T-cell (primary cell): Measurements from ENCODE around the gene CNTNAP2. TPM values are rescaled to one million over a fixed set of nuclear protein-coding genes. Genes with fewer than 3 reads are reported as not detected.

Experiments used
- ATAC-seq, 4 experiments: fragments of 200-7000 bp in 3 of 4; fragments of 150-1000 bp in 1 of 4; cut with Tn5 transposase; replicated peaks in 1 of 4; 1 replicate in 3 of 4; 2 replicates in 1 of 4; pipeline ENCODE4 v1.10.0; 2021; ENCODE audit warnings: moderate library complexity in 3 of 4, mild to moderate bottlenecking in 2 of 4, moderate number of reproducible peaks in 1 of 4
- CTCF ChIA-PET, 2 donors: fragments of 300-600 bp; sonication (Branson Sonifier 250); formaldehyde crosslinking; loops; one replicate each; lab custom pipeline; 2022; ENCODE audit warnings: antibody characterized with exemption in 2 of 2; lab: Charles Lee
- POLR2A ChIA-PET, 2 donors: fragments of 300-600 bp; sonication (Branson Sonifier 250); formaldehyde crosslinking; loops; one replicate each; lab custom pipeline; 2022; ENCODE audit warnings: antibody characterized with exemption in 2 of 2; lab: Charles Lee
- DNase-seq, 35 experiments: peaks; one replicate each; pipeline versions ENCODE4 v3.0.0 to v3.0.0-alpha.2; 2013 to 2023
- H3K27ac ChIP-seq: one replicate; pipeline ENCODE4 v1.5.1; 2013; ENCODE audit warnings: low read length
- H3K27me3 ChIP-seq, 2 experiments: replicated peaks in 1 of 2; 1 replicate in 1 of 2; 2 replicates in 1 of 2; pipeline versions ENCODE4 v1.6.1 to v1.7.0; 2013; ENCODE audit warnings: low read length in 1 of 2, mixed read lengths in 1 of 2; ENCODE audit not compliant: control insufficient read depth in 2 of 2, insufficient read depth in 2 of 2; ENCODE audit errors: extremely low read depth in 1 of 2
- H3K36me3 ChIP-seq, 2 donors: 1 replicate in 1 of 2; 2 replicates in 1 of 2; pipeline versions ENCODE4 v1.6.1 to v1.7.0; 2013; ENCODE audit warnings: low read length in 1 of 2; ENCODE audit not compliant: control insufficient read depth in 2 of 2, insufficient read depth in 1 of 2; ENCODE audit errors: extremely low read depth in 1 of 2
- H3K4me1 ChIP-seq, 2 experiments: 1 replicate in 1 of 2; 2 replicates in 1 of 2; pipeline versions ENCODE4 v1.6.1 to v1.7.0; 2013; ENCODE audit warnings: low read length in 2 of 2, mixed read lengths in 1 of 2; ENCODE audit not compliant: insufficient read depth in 2 of 2, control insufficient read depth in 1 of 2; ENCODE audit errors: extremely low read depth in 1 of 2
- H3K4me3 ChIP-seq, 2 donors: 1 replicate in 1 of 2; 2 replicates in 1 of 2; pipeline versions ENCODE4 v1.5.1 to v1.7.0; 2013; ENCODE audit warnings: mild to moderate bottlenecking in 2 of 2, low read length in 1 of 2, moderate library complexity in 1 of 2; ENCODE audit not compliant: control insufficient read depth in 1 of 2; ENCODE audit errors: extremely low read depth in 1 of 2
- H3K9me3 ChIP-seq: 2 replicates; pipeline ENCODE4 v1.7.0; 2013
- H3K27ac Mint-ChIP-seq, 2 donors: one replicate each; pipeline ENCODE4 v1.8.0; 2020 to 2021; ENCODE audit warnings: mild to moderate bottlenecking in 2 of 2, mixed read lengths in 2 of 2
- H3K27me3 Mint-ChIP-seq, 2 donors: one replicate each; pipeline ENCODE4 v1.8.0; 2021 to 2022; ENCODE audit warnings: mixed read lengths in 2 of 2
- H3K36me3 Mint-ChIP-seq: one replicate; pipeline ENCODE4 v1.8.0; 2021; ENCODE audit warnings: mixed read lengths
- H3K4me1 Mint-ChIP-seq, 3 donors: one replicate each; pipeline ENCODE4 v1.8.0; 2020 to 2022; ENCODE audit warnings: mixed read lengths in 3 of 3, mild to moderate bottlenecking in 1 of 3
- H3K4me3 Mint-ChIP-seq, 3 donors: one replicate each; pipeline ENCODE4 v1.8.0; 2020 to 2022; ENCODE audit warnings: mild to moderate bottlenecking in 3 of 3, mixed read lengths in 3 of 3, moderate library complexity in 3 of 3
- H3K9me3 Mint-ChIP-seq, 3 donors: one replicate each; pipeline ENCODE4 v1.8.0; 2020 to 2022; ENCODE audit warnings: mixed read lengths in 3 of 3
- WGBS: methylation state at CpG from one replicate; pipeline ENCODE4 v1.1.5; 2013; ENCODE audit warnings: missing lambda C conversion rate; ENCODE audit not compliant: insufficient coverage; 5-methylcytosine and 5-hydroxymethylcytosine counted together
- total RNA-seq, 35 experiments: library from RNA in 6 of 35; stranded (reverse) in 6 of 35; fragments of 120-200 nt in 1 of 35; gene quantifications; one replicate each; pipeline versions ENCODE4 v1.2.1 to v1.2.4 and lab custom pipeline; 2013 to 2026

CNTNAP2 gene
- total RNA-seq, 5 donors from 2014 or later (not counting 1 experiment from before 2014, with no cell fraction given), result 0.15 to 0.72 (median 0.21) TPM

DNA sequence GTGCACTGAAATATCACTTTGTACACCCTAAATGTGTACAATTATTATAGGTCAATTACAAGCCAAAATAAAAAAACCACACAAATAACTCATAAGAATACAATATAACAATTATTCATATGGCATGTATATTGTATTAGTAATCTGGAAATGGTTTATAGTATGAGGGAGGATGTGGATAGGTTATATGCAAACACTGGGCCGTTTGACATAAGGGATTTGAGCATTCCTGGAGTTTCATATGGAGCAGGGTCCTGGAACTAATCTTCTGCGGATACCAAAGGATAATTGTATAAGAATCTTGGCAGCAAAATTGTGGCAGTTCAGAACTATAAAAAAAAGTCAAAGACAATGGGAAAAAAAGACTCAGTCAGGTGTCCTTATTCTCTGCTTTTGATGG lies 619.4 kb downstream of the CNTNAP2 start:
- Mint-ChIP-seq H3K4me3 (no peak overlapping the region), H3K27ac (no peak overlapping the region), H3K4me1 (no peaks in the 10 kb centered on the region), H3K27me3 (no peaks in the 10 kb centered on the region), H3K9me3 (peaks cover 5 to 29% (median 9%) of the 10 kb centered on the region in 3 donors), H3K36me3 (no peaks in the 10 kb centered on the region)
- H3K9me3 ChIP-seq, result no peaks in the 10 kb centered on the region
- DNase-seq (no peak), ATAC-seq (no peak)
- no peaks in the 10 kb centered on the region for H3K36me3 ChIP-seq
- no peaks in the 10 kb centered on the region for H3K4me1 ChIP-seq
- H3K27ac ChIP-seq, result no peak overlapping the region
- no peaks in the 10 kb centered on the region for H3K27me3 ChIP-seq
- ChIA-PET CTCF (no interaction called here), POLR2A (no interaction called here)
- H3K4me3 ChIP-seq, result no peak overlapping the region
- WGBS, result 61% methylated on average over 2 of the region's 2 CpGs

DNA sequence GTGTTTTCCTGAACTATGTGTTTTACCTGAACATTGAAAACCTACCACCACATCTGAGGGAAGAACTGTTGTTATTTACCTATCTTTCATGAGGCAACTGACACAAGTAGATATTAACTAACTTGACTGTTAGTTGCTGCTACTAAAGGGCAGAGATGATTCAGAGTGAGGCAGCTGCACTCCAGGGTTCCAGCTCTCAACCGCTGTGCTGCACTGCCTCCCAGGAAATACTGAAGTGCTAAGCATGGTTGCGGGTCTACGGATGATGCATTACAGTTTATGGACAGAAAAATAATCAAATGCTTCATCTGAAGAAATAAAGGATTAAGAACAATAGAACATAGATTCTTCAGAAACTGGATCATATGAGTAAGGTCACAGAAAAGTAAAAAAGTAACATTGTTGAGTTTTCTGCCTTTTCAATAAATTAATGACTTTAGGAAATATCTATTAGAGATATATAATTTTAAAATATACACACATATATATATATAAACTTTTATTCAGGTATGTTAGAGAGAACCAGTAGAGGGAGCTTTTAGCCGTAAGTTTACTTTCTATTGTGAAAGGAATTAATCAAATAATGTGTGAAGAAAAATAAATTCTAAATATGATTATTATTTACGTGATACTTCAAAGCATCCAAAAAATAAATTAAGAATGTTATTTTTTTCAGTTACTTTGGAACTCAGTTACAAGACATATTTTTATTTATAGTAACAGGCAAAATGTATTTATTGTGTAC lies 620.0 kb downstream of the CNTNAP2 start:
- no peaks in the 10 kb centered on the region for H3K4me1 ChIP-seq
- ChIA-PET CTCF (no interaction called here), POLR2A (no interaction called here)
- Mint-ChIP-seq H3K27me3 (no peaks in the 10 kb centered on the region), H3K4me3 (no peak overlapping the region), H3K36me3 (no peaks in the 10 kb centered on the region), H3K4me1 (no peaks in the 10 kb centered on the region), H3K9me3 (peaks cover 9 to 35% (median 11%) of the 10 kb centered on the region in 3 donors), H3K27ac (no peak overlapping the region)
- no peak for ATAC-seq
- H3K36me3 ChIP-seq, result no peaks in the 10 kb centered on the region
- H3K9me3 ChIP-seq, result no peaks in the 10 kb centered on the region
- no peaks in the 10 kb centered on the region for H3K27me3 ChIP-seq
- no peak overlapping the region for H3K4me3 ChIP-seq
- DNase-seq, result no peak
- no peak overlapping the region for H3K27ac ChIP-seq
- WGBS, result 93% methylated on average over 2 of the region's 5 CpGs

DNA sequence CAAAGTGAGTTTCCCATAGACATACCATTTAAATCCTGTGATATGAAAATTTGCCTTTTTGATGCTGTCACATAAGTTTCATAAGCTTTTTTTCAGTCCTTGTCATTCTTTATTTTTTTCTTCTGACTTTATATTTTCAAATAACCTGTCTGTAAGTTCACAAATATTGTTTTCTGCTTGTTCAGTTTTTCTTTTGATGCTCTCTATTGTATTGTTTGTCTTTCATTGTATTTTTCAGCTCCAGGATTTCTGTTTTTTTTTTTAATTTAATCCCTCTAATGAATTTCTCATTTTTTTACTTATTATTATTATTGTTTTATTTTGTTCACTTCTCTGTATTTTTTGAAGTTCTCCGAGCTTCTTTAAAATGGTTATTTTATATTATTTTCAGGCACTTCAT lies 623.4 kb downstream of the CNTNAP2 start:
- CTCF ChIA-PET, result interaction anchor here in 1 of 2 donors (0.5 kb wide), 1 partner anchor 858 kb away, joined by 10 read pairs; no protein-coding TSS in a partner anchor
- H3K4me1 Mint-ChIP-seq, result no peaks in the 10 kb centered on the region
- H3K4me3 Mint-ChIP-seq, result no peak overlapping the region

DNA sequence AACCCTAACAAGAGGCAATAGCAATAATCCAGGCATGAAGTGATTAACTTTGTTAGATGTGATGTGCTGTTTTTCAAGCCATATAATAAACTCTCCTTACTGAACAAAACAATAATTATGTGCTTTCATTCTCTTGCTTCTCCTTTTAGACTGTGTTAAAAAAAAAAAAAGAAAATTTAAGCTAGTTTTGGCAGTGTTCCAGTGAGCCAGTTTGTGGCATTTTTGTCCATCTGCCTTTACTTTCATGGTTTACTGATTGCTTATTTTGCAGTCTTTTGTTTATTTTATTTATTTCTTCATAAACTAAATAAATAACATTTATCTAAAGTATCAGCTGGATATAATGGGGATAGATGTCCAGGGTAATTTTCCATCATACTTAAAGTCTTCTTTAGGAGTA lies 625.3 kb downstream of the CNTNAP2 start:
- POLR2A ChIA-PET, result no interaction called here
- Histone ChIP-seq H3K4me3 (no peak overlapping the region), H3K36me3 (no peaks in the 10 kb centered on the region), H3K27me3 (no peaks in the 10 kb centered on the region), H3K4me1 (no peaks in the 10 kb centered on the region), H3K9me3 (no peaks in the 10 kb centered on the region), H3K27ac (no peak overlapping the region)
- no peak overlapping the region for H3K27ac Mint-ChIP-seq
- no peaks in the 10 kb centered on the region for H3K4me1 Mint-ChIP-seq
- ATAC-seq, result no peak
- H3K27me3 Mint-ChIP-seq, result no peaks in the 10 kb centered on the region
- no peak for DNase-seq
- H3K9me3 Mint-ChIP-seq, result peaks cover 10 to 46% (median 16%) of the 10 kb centered on the region in 3 donors
- H3K36me3 Mint-ChIP-seq, result no peaks in the 10 kb centered on the region
- no peak overlapping the region for H3K4me3 Mint-ChIP-seq
- CTCF ChIA-PET, result no interaction called here

More for the DNA sequence above, 623.4 kb downstream of the CNTNAP2 start:
- no peak for DNase-seq
- Histone ChIP-seq H3K36me3 (no peaks in the 10 kb centered on the region), H3K4me1 (no peaks in the 10 kb centered on the region), H3K27me3 (no peaks in the 10 kb centered on the region), H3K4me3 (no peak overlapping the region), H3K9me3 (no peaks in the 10 kb centered on the region), H3K27ac (no peak overlapping the region)
- Mint-ChIP-seq H3K27me3 (no peaks in the 10 kb centered on the region), H3K27ac (no peak overlapping the region), H3K9me3 (peaks cover 14 to 45% (median 16%) of the 10 kb centered on the region in 3 donors), H3K36me3 (no peaks in the 10 kb centered on the region)
- no peak for ATAC-seq
- WGBS, result no CpG with 5 or more reads among the region's 1 CpG
- POLR2A ChIA-PET, result interaction anchor here in 1 of 2 donors (0.6 kb wide), 1 partner anchor 1537 kb away, joined by 3 read pairs; no protein-coding TSS in a partner anchor

DNA sequence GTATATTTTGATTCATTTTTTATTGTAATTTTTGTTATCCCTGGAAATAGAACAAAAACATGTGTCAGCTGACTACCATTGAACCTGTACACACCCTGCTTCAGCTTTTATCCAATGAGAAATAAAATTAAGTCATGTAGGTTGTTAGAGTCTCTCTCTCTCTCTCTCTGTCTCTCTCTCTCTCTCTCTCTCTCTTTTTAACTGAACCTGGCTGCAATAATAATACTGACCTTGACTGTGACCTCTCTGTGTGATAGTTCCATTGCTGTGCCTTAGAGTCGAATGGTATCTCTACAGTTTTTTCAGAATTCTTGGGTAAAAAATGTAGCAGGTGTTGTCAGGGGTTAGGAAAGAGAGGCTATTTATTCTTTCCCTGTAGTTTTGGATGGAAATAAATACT lies 637.8 kb downstream of the CNTNAP2 start:
- Mint-ChIP-seq H3K4me1 (no peaks in the 10 kb centered on the region), H3K4me3 (no peak overlapping the region), H3K9me3 (peaks cover 12 to 36% (median 14%) of the 10 kb centered on the region in 3 donors), H3K27me3 (no peaks in the 10 kb centered on the region), H3K27ac (no peak overlapping the region), H3K36me3 (no peaks in the 10 kb centered on the region)
- Histone ChIP-seq H3K4me3 (no peak overlapping the region), H3K27ac (no peak overlapping the region), H3K4me1 (no peaks in the 10 kb centered on the region), H3K36me3 (no peaks in the 10 kb centered on the region), H3K9me3 (no peaks in the 10 kb centered on the region), H3K27me3 (no peaks in the 10 kb centered on the region)
- DNase-seq, result no peak
- 67% methylated on average over 1 of the region's 1 CpG for WGBS
- ChIA-PET POLR2A (no interaction called here), CTCF (no interaction called here)
- ATAC-seq, result no peak

DNA sequence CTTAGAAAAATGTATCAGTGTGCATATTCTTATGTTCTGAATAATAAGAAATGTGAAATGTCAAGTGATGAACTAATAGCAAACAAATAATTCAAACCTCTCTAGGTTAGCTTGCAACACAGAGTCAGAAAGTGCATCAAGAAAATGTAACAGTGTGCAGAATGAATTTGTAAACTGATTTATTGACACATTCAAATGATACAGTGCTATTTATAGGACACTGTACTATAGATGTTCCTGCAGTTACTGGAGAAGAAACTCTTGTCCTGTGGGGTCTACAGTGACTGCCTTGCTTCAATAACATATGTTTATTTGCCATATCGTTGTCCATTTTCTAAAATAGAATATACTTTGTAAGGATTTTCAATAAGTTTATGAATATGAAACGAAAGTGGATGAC lies 639.0 kb downstream of the CNTNAP2 start:
- no peaks in the 10 kb centered on the region for H3K36me3 ChIP-seq
- H3K9me3 ChIP-seq, result no peaks in the 10 kb centered on the region
- no peaks in the 10 kb centered on the region for H3K27me3 ChIP-seq
- WGBS, result no CpG with 5 or more reads among the region's 2 CpGs
- H3K27ac ChIP-seq, result no peak overlapping the region
- DNase-seq, result no peak
- no peak for ATAC-seq
- Mint-ChIP-seq H3K4me1 (no peaks in the 10 kb centered on the region), H3K27ac (no peak overlapping the region), H3K9me3 (peaks cover 11 to 28% (median 12%) of the 10 kb centered on the region in 3 donors), H3K4me3 (no peak overlapping the region), H3K27me3 (no peaks in the 10 kb centered on the region), H3K36me3 (no peaks in the 10 kb centered on the region)
- CTCF ChIA-PET, result no interaction called here
- no peaks in the 10 kb centered on the region for H3K4me1 ChIP-seq
- no peak overlapping the region for H3K4me3 ChIP-seq
- POLR2A ChIA-PET, result no interaction called here
